ENCODE data around the gene RUFY2. TPM values are rescaled to one million over a fixed set of nuclear protein-coding genes. Genes with fewer than 3 reads are reported as not detected.

The RUFY2 gene
- polyA plus RNA-seq, 4 donors, result 4.5 to 17.2 (median 5.0) TPM

- Histone ChIP-seq H3K27ac (ENCODE audit: low read depth in 1 of 3, low read length in 2 of 3) (no peak overlapping the region), H3K27me3 (ENCODE audit: control insufficient read depth in 3 of 3, insufficient read depth in 3 of 3, low read length in 3 of 3) (no peaks in the 10 kb centered on the region), H3K4me3 (ENCODE audit: low read depth in 1 of 3, low read length in 3 of 3) (no peak overlapping the region), H3K36me3 (ENCODE audit: control insufficient read depth in 3 of 3, insufficient read depth in 2 of 3, low read depth in 1 of 3, low read length in 3 of 3) (peaks cover 3 to 40% (median 4%) of the 10 kb centered on the region in 3 donors), H3K9me3 (ENCODE audit: control insufficient read depth in 2 of 2, insufficient read depth in 1 of 2, low read depth in 1 of 2, low read length in 1 of 2) (no peaks in the 10 kb centered on the region), H3K4me1 (ENCODE audit: control insufficient read depth in 3 of 3, insufficient read depth in 2 of 3, low read depth in 1 of 3, low read length in 2 of 3) (no peaks in the 10 kb centered on the region)
- no peak for FAIRE-seq
- DNase-seq, result peak in 1 of 2 donors; percentile 4
- WGBS, 3 donors, result 88 to 96% (median 91%) methylated on average over 1 of the region's 1 CpG
Measured at GRCh38 chr10:68397005-68397404, 10.1 kb downstream of the RUFY2 start.

GRCh38 chr10:68385740-68386139 is 21.3 kb downstream of the RUFY2 start:
- Histone ChIP-seq H3K27ac (ENCODE audit: low read depth in 1 of 3, low read length in 2 of 3) (no peak overlapping the region), H3K36me3 (ENCODE audit: control insufficient read depth in 3 of 3, insufficient read depth in 2 of 3, low read depth in 1 of 3, low read length in 3 of 3) (peaks cover 0 to 47% (median 4%) of the 10 kb centered on the region in 3 donors), H3K4me3 (ENCODE audit: low read depth in 1 of 3, low read length in 3 of 3) (no peak overlapping the region), H3K27me3 (ENCODE audit: control insufficient read depth in 3 of 3, insufficient read depth in 3 of 3, low read length in 3 of 3) (no peaks in the 10 kb centered on the region), H3K9me3 (ENCODE audit: control insufficient read depth in 2 of 2, insufficient read depth in 1 of 2, low read depth in 1 of 2, low read length in 1 of 2) (no peaks in the 10 kb centered on the region), H3K4me1 (ENCODE audit: control insufficient read depth in 3 of 3, insufficient read depth in 2 of 3, low read depth in 1 of 3, low read length in 2 of 3) (no peaks in the 10 kb centered on the region)
- 83 to 91% (median 87%) methylated on average over 2 of the region's 2 CpGs for WGBS, 3 donors
- FAIRE-seq (no peak), DNase-seq (no peak)

GRCh38 chr10:68371604-68372003 is 35.5 kb downstream of the RUFY2 start:
- H3K27me3 ChIP-seq (ENCODE audit: control insufficient read depth in 3 of 3, insufficient read depth in 3 of 3, low read length in 3 of 3), result no peaks in the 10 kb centered on the region
- no peak for FAIRE-seq
- H3K9me3 ChIP-seq (ENCODE audit: control insufficient read depth in 2 of 2, insufficient read depth in 1 of 2, low read depth in 1 of 2, low read length in 1 of 2), result peaks cover 0 to 26% of the 10 kb centered on the region in 2 donors
- H3K4me1 ChIP-seq (ENCODE audit: control insufficient read depth in 3 of 3, insufficient read depth in 2 of 3, low read depth in 1 of 3, low read length in 2 of 3), result no peaks in the 10 kb centered on the region
- H3K36me3 ChIP-seq (ENCODE audit: control insufficient read depth in 3 of 3, insufficient read depth in 2 of 3, low read depth in 1 of 3, low read length in 3 of 3), result peaks cover 6 to 54% (median 8%) of the 10 kb centered on the region in 3 donors
- no peak for DNase-seq
- no peak overlapping the region for H3K4me3 ChIP-seq (ENCODE audit: low read depth in 1 of 3, low read length in 3 of 3)
- WGBS, 3 donors, result 93 to 100% (median 100%) methylated on average over 1 of the region's 1 CpG
- no peak overlapping the region for H3K27ac ChIP-seq (ENCODE audit: low read depth in 1 of 3, low read length in 2 of 3)

- H3K36me3 ChIP-seq (ENCODE audit: control insufficient read depth in 3 of 3, insufficient read depth in 2 of 3, low read depth in 1 of 3, low read length in 3 of 3), result peaks cover 0 to 47% (median 7%) of the 10 kb centered on the region in 3 donors
- FAIRE-seq (no peak), DNase-seq (no peak)
- H3K4me1 ChIP-seq (ENCODE audit: control insufficient read depth in 3 of 3, insufficient read depth in 2 of 3, low read depth in 1 of 3, low read length in 2 of 3), result no peaks in the 10 kb centered on the region
- H3K4me3 ChIP-seq (ENCODE audit: low read depth in 1 of 3, low read length in 3 of 3), result no peak overlapping the region
- H3K27me3 ChIP-seq (ENCODE audit: control insufficient read depth in 3 of 3, insufficient read depth in 3 of 3, low read length in 3 of 3), result no peaks in the 10 kb centered on the region
- H3K9me3 ChIP-seq (ENCODE audit: control insufficient read depth in 2 of 2, insufficient read depth in 1 of 2, low read depth in 1 of 2, low read length in 1 of 2), result peaks cover 0 to 10% of the 10 kb centered on the region in 2 donors
- 90 to 93% (median 91%) methylated on average over 2 of the region's 2 CpGs for WGBS, 3 donors
- H3K27ac ChIP-seq (ENCODE audit: low read depth in 1 of 3, low read length in 2 of 3), result no peak overlapping the region
Measured at GRCh38 chr10:68367121-68367520, 40.0 kb downstream of the RUFY2 start.

- FAIRE-seq (no peak), DNase-seq (no peak)
- Histone ChIP-seq H3K9me3 (ENCODE audit: control insufficient read depth in 2 of 2, insufficient read depth in 1 of 2, low read depth in 1 of 2, low read length in 1 of 2) (peaks cover 0 to 6% of the 10 kb centered on the region in 2 donors), H3K4me3 (ENCODE audit: low read depth in 1 of 3, low read length in 3 of 3) (no peak overlapping the region), H3K36me3 (ENCODE audit: control insufficient read depth in 3 of 3, insufficient read depth in 2 of 3, low read depth in 1 of 3, low read length in 3 of 3) (peaks cover 3 to 48% (median 4%) of the 10 kb centered on the region in 3 donors), H3K27me3 (ENCODE audit: control insufficient read depth in 3 of 3, insufficient read depth in 3 of 3, low read length in 3 of 3) (no peaks in the 10 kb centered on the region), H3K27ac (ENCODE audit: low read depth in 1 of 3, low read length in 2 of 3) (no peak overlapping the region), H3K4me1 (ENCODE audit: control insufficient read depth in 3 of 3, insufficient read depth in 2 of 3, low read depth in 1 of 3, low read length in 2 of 3) (no peaks in the 10 kb centered on the region)
- 97 to 99% (median 97%) methylated on average over 5 of the region's 5 CpGs for WGBS, 3 donors
Measured at GRCh38 chr10:68366600-68366999, 40.5 kb downstream of the RUFY2 start.

GRCh38 chr10:68365611-68366010 is 41.5 kb downstream of the RUFY2 start:
- 59 to 76% (median 66%) methylated on average over 2 of the region's 2 CpGs for WGBS, 3 donors
- no peak overlapping the region for H3K4me3 ChIP-seq (ENCODE audit: low read depth in 1 of 3, low read length in 3 of 3)
- H3K9me3 ChIP-seq (ENCODE audit: control insufficient read depth in 2 of 2, insufficient read depth in 1 of 2, low read depth in 1 of 2, low read length in 1 of 2), result no peaks in the 10 kb centered on the region
- no peak overlapping the region for H3K27ac ChIP-seq (ENCODE audit: low read depth in 1 of 3, low read length in 2 of 3)
- no peaks in the 10 kb centered on the region for H3K4me1 ChIP-seq (ENCODE audit: control insufficient read depth in 3 of 3, insufficient read depth in 2 of 3, low read depth in 1 of 3, low read length in 2 of 3)
- peaks cover 3 to 47% (median 4%) of the 10 kb centered on the region in 3 donors for H3K36me3 ChIP-seq (ENCODE audit: control insufficient read depth in 3 of 3, insufficient read depth in 2 of 3, low read depth in 1 of 3, low read length in 3 of 3)
- no peaks in the 10 kb centered on the region for H3K27me3 ChIP-seq (ENCODE audit: control insufficient read depth in 3 of 3, insufficient read depth in 3 of 3, low read length in 3 of 3)
- FAIRE-seq, result no peak
- DNase-seq, result no peak

- Histone ChIP-seq H3K36me3 (ENCODE audit: control insufficient read depth in 3 of 3, insufficient read depth in 2 of 3, low read depth in 1 of 3, low read length in 3 of 3) (peaks cover 3 to 51% (median 4%) of the 10 kb centered on the region in 3 donors), H3K4me3 (ENCODE audit: low read depth in 1 of 3, low read length in 3 of 3) (no peak overlapping the region), H3K27me3 (ENCODE audit: control insufficient read depth in 3 of 3, insufficient read depth in 3 of 3, low read length in 3 of 3) (no peaks in the 10 kb centered on the region), H3K4me1 (ENCODE audit: control insufficient read depth in 3 of 3, insufficient read depth in 2 of 3, low read depth in 1 of 3, low read length in 2 of 3) (no peaks in the 10 kb centered on the region), H3K27ac (ENCODE audit: low read depth in 1 of 3, low read length in 2 of 3) (no peak overlapping the region), H3K9me3 (ENCODE audit: control insufficient read depth in 2 of 2, insufficient read depth in 1 of 2, low read depth in 1 of 2, low read length in 1 of 2) (no peaks in the 10 kb centered on the region)
- no peak for DNase-seq
- WGBS, 3 donors, result 69 to 85% (median 82%) methylated on average over 3 of the region's 3 CpGs
- FAIRE-seq, result no peak
Measured at GRCh38 chr10:68364101-68364886, 42.8 kb downstream of the RUFY2 start.

- Histone ChIP-seq H3K9me3 (ENCODE audit: control insufficient read depth in 2 of 2, insufficient read depth in 1 of 2, low read depth in 1 of 2, low read length in 1 of 2) (no peaks in the 10 kb centered on the region), H3K27me3 (ENCODE audit: control insufficient read depth in 3 of 3, insufficient read depth in 3 of 3, low read length in 3 of 3) (no peaks in the 10 kb centered on the region), H3K27ac (ENCODE audit: low read depth in 1 of 3, low read length in 2 of 3) (no peak overlapping the region), H3K4me1 (ENCODE audit: control insufficient read depth in 3 of 3, insufficient read depth in 2 of 3, low read depth in 1 of 3, low read length in 2 of 3) (no peaks in the 10 kb centered on the region), H3K4me3 (ENCODE audit: low read depth in 1 of 3, low read length in 3 of 3) (no peak overlapping the region), H3K36me3 (ENCODE audit: control insufficient read depth in 3 of 3, insufficient read depth in 2 of 3, low read depth in 1 of 3, low read length in 3 of 3) (peaks cover 3 to 38% (median 4%) of the 10 kb centered on the region in 3 donors)
- no peak for DNase-seq
- FAIRE-seq, result no peak
- 86 to 94% (median 93%) methylated on average over 3 of the region's 3 CpGs for WGBS, 3 donors
Measured at GRCh38 chr10:68362590-68362989, 44.5 kb downstream of the RUFY2 start.
